ENCODE measurements around the gene MEA1. TPM values are rescaled to one million over a fixed set of nuclear protein-coding genes. Genes with fewer than 3 reads are reported as not detected.
"Not testable (repeated sequence)": the region's sequence is repeated elsewhere in the genome, so short reads cannot be mapped to it uniquely, and the experiment has no call there.

MEA1 gene
- total and polyA plus RNA-seq, 4 donors, result 31.5 to 109 (median 106) TPM

DNA sequence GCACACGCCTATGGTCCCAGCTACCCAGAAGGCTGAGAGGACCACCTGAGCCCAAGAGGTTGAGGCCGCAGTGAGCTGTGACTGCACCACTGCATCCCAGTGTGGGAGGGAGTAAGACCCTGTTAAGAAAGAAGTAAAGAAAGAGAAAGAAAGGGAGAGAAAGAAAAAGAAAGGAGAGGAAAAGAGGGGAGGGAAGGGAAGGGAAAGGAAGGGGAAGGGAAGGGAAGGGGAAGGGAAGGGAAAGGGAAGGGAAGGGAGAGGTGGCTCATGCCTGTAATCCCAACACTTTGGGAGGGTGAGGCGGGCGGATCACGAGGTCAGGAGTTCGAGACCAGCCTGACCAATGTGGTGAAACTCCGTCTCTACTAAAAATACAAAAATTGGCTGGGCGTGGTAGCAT is 27.7 kb upstream of the MEA1 start:
- not testable (repeated sequence) for H3K9me3 ChIP-seq (ENCODE audit: control insufficient read depth, insufficient read depth, low read length); DNase-seq (ENCODE audit: low read depth in 4 of 6, low spot score in 6 of 6); H3K4me1 ChIP-seq (ENCODE audit: control insufficient read depth, insufficient read depth, low read length); H3K27me3 ChIP-seq (ENCODE audit: control insufficient read depth, insufficient read depth, low read length); H3K27ac ChIP-seq (ENCODE audit: low read depth, low read length); H3K4me3 ChIP-seq (ENCODE audit: low read depth, low read length)
- peaks cover 92% of the 10 kb centered on the region for H3K36me3 ChIP-seq (ENCODE audit: control insufficient read depth, insufficient read depth, low read length)
- 66% methylated on average over 4 of the region's 8 CpGs for WGBS (ENCODE audit: insufficient coverage)

DNA sequence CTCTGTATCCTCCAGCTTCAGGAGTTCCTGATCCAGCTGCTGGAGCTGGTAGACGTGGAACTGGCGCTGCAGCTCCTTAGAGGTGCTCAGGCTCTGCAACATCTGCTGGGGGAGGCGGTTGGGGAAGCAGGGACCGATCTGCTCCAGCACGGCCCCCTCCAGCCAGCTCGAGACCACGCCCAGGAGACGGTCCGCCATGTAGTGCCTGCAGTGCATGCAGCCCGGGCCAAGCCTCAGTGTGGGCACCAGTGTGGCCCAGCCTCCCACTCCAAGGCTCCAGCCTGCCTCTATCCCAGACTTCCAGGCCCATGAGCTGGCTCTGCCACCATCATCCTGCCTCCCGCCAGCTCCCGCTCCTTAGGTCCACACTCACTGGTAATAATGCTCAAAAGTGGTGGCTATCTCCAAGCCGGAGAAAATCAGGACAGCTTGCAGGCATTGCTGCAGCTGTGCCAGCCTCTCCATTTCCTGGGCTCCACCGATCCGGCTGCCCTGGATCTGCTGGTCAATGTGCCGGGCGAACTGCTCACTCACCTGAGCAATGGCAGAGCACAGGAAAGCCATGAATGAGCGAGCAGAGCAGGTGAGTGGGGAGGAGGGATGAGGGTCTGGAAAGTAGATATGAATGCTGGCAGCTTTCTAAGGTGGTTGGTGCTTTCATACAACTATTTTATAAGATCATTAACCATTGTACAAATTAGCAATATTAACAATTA is 27.0 kb upstream of the MEA1 start:
- Histone ChIP-seq H3K27me3 (ENCODE audit: control insufficient read depth, insufficient read depth, low read length) (no peaks in the 10 kb centered on the region), H3K4me3 (ENCODE audit: low read depth, low read length) (no peak overlapping the region), H3K4me1 (ENCODE audit: control insufficient read depth, insufficient read depth, low read length) (no peaks in the 10 kb centered on the region), H3K36me3 (ENCODE audit: control insufficient read depth, insufficient read depth, low read length) (peaks cover 89% of the 10 kb centered on the region), H3K27ac (ENCODE audit: low read depth, low read length) (no peak overlapping the region), H3K9me3 (ENCODE audit: control insufficient read depth, insufficient read depth, low read length) (no peaks in the 10 kb centered on the region)
- DNase-seq (ENCODE audit: low read depth in 4 of 6, low spot score in 6 of 6), result no peak
- WGBS (ENCODE audit: insufficient coverage), result 92% methylated on average over 16 of the region's 18 CpGs

DNA sequence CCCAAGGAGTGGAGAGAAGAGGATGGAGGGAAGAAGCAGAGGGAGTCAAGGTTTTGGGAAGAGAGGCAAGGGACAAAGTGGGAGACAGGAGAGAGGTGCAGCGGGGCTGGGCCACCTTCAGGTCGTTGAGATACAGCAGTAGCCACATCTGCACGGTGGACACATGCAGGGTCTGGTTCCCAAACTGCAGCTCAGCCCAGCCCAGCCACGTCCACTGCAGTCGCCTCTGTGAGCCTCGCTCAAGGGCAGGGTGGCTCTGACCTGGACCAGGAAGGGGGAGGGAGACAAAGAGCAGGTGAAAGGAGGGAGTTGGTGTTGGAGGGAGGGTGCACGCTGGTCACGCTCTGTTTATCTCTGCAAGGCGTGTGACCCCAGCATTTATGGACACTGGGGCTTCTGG is 25.0 kb upstream of the MEA1 start:
- Histone ChIP-seq H3K27me3 (ENCODE audit: control insufficient read depth, insufficient read depth, low read length) (no peaks in the 10 kb centered on the region), H3K36me3 (ENCODE audit: control insufficient read depth, insufficient read depth, low read length) (peaks cover 87% of the 10 kb centered on the region), H3K9me3 (ENCODE audit: control insufficient read depth, insufficient read depth, low read length) (no peaks in the 10 kb centered on the region), H3K27ac (ENCODE audit: low read depth, low read length) (no peak overlapping the region), H3K4me1 (ENCODE audit: control insufficient read depth, insufficient read depth, low read length) (no peaks in the 10 kb centered on the region), H3K4me3 (ENCODE audit: low read depth, low read length) (no peak overlapping the region)
- 92% methylated on average over 9 of the region's 9 CpGs for WGBS (ENCODE audit: insufficient coverage)
- no peak for DNase-seq (ENCODE audit: low read depth in 4 of 6, low spot score in 6 of 6)

DNA sequence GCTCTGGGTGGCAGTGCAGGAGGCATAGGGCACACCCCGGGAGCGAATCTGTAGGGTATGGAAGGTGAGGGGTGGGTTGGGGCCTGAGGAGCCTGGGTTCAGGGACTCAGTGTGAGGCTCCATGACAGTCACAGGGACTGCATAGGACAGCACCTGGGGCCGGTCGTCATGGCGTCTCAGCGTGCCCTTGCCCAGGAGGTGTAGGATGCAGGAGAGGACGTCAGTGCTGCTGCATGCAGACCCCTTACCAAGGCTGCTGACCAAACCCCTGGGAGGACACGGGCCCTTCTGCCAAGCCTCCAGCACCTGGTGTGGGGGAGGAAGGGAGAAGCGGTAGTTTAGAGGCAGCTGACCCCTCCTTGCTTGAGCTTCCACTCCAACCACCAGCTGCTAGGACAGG is 24.0 kb upstream of the MEA1 start:
- DNase-seq (ENCODE audit: low read depth in 4 of 6, low spot score in 6 of 6), result no peak
- Histone ChIP-seq H3K4me1 (ENCODE audit: control insufficient read depth, insufficient read depth, low read length) (no peaks in the 10 kb centered on the region), H3K27ac (ENCODE audit: low read depth, low read length) (no peak overlapping the region), H3K36me3 (ENCODE audit: control insufficient read depth, insufficient read depth, low read length) (peaks cover 77% of the 10 kb centered on the region), H3K4me3 (ENCODE audit: low read depth, low read length) (no peak overlapping the region), H3K9me3 (ENCODE audit: control insufficient read depth, insufficient read depth, low read length) (no peaks in the 10 kb centered on the region), H3K27me3 (ENCODE audit: control insufficient read depth, insufficient read depth, low read length) (no peaks in the 10 kb centered on the region)
- 97% methylated on average over 7 of the region's 9 CpGs for WGBS (ENCODE audit: insufficient coverage)

DNA sequence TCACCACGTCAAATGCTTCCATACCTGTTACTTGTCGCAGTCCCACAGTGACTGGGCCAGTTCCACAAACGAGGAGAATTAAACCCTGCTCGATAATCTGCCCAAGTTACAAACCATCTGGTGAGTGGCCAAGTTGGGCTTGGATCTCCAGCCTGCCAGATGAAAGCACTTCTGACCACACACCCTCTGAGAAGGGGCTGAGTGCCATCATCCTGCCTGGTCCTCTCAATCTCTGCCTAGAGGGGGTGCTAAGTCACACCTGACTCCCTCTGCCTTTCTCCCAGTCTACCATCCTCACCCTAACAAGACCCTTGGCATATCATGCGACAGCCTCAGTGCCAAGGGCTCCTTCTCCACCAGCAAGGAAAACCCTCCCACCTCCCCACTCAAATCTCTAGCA is 23.5 kb upstream of the MEA1 start:
- DNase-seq (ENCODE audit: low read depth in 4 of 6, low spot score in 6 of 6), result no peak
- Histone ChIP-seq H3K27ac (ENCODE audit: low read depth, low read length) (no peak overlapping the region), H3K4me3 (ENCODE audit: low read depth, low read length) (no peak overlapping the region), H3K36me3 (ENCODE audit: control insufficient read depth, insufficient read depth, low read length) (peaks cover 76% of the 10 kb centered on the region), H3K4me1 (ENCODE audit: control insufficient read depth, insufficient read depth, low read length) (no peaks in the 10 kb centered on the region), H3K27me3 (ENCODE audit: control insufficient read depth, insufficient read depth, low read length) (no peaks in the 10 kb centered on the region), H3K9me3 (ENCODE audit: control insufficient read depth, insufficient read depth, low read length) (no peaks in the 10 kb centered on the region)
- 94% methylated on average over 5 of the region's 5 CpGs for WGBS (ENCODE audit: insufficient coverage)

DNA sequence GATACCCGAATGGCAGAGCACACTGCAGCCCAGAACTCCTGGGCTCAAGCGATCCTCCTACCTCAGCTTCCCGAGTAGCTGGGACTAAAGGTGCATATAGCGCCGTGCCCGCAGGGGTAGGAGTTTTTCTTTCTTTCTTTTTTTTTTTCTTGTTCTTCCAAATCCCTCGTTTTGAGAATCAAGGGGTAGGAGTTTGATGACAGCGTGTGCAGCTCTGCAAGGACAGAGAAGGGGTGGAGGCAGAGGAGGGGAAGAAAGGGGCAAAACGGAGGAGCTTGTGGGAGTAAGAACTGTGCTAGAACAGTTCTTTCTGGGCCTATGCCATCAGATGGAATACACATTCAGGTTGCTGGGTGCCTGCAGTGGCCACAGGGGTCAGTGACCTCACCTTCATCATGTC is 23.0 kb upstream of the MEA1 start:
- peaks cover 77% of the 10 kb centered on the region for H3K36me3 ChIP-seq (ENCODE audit: control insufficient read depth, insufficient read depth, low read length)
- no peaks in the 10 kb centered on the region for H3K9me3 ChIP-seq (ENCODE audit: control insufficient read depth, insufficient read depth, low read length)
- no peaks in the 10 kb centered on the region for H3K27me3 ChIP-seq (ENCODE audit: control insufficient read depth, insufficient read depth, low read length)
- no peak overlapping the region for H3K4me3 ChIP-seq (ENCODE audit: low read depth, low read length)
- no peak overlapping the region for H3K27ac ChIP-seq (ENCODE audit: low read depth, low read length)
- DNase-seq (ENCODE audit: low read depth in 4 of 6, low spot score in 6 of 6), result no peak
- no peaks in the 10 kb centered on the region for H3K4me1 ChIP-seq (ENCODE audit: control insufficient read depth, insufficient read depth, low read length)
- 100% methylated on average over 2 of the region's 9 CpGs for WGBS (ENCODE audit: insufficient coverage)

DNA sequence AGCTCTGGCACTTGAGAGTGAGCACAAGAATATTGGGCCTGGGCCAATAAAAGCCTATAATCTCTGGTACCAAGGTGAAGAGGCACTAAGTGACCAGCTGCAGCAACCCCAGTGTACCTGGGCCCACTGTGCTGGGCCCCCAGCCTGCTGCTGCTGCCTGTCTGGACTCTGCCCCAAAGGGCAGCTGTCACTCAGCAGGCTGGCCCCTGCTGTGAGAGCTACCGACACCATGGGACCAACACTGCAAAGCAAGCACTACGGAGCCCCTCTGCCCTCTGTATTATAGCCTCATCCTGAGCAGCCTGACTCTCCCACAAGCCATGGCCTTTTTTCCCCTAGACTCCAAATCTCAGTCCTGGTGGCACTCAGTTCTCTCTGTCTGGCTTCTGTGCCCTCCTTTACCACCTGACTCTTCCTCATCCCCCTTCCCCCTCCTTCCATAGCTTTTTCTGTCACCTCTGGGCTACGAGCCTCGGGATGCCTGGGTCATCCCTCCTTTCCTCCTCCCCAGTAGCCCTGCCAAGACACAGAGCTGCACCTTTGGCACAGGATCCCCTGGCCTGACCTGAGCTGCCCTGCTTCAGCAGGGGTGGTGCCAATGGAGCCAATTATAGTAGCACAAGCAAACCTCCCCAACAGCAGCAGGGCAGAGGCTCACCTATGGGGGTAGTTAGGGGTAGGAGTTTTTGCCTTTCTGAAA is 21.9 kb upstream of the MEA1 start:
- Histone ChIP-seq H3K4me3 (ENCODE audit: low read depth, low read length) (no peak overlapping the region), H3K27me3 (ENCODE audit: control insufficient read depth, insufficient read depth, low read length) (no peaks in the 10 kb centered on the region), H3K27ac (ENCODE audit: low read depth, low read length) (no peak overlapping the region), H3K36me3 (ENCODE audit: control insufficient read depth, insufficient read depth, low read length) (peaks cover 77% of the 10 kb centered on the region), H3K4me1 (ENCODE audit: control insufficient read depth, insufficient read depth, low read length) (no peaks in the 10 kb centered on the region), H3K9me3 (ENCODE audit: control insufficient read depth, insufficient read depth, low read length) (no peaks in the 10 kb centered on the region)
- DNase-seq (ENCODE audit: low read depth in 4 of 6, low spot score in 6 of 6), result no peak
- 83% methylated on average over 4 of the region's 4 CpGs for WGBS (ENCODE audit: insufficient coverage)

DNA sequence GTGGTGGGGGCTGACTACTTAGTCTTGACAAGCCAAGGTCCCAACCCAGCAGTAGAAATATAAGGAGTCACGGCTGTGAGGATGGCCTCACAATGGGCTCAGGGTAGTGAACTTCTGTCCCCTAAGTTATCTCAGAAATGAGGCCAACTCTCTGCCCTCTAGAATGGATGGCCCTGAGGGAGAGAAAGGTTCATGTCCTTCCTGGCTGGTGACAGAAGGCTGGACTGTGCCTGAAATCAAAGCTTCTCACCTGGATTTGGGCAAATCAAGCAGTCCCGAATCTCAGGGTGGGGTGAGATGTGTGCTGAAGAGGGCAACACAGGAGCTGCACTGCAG is 20.4 kb upstream of the MEA1 start:
- Histone ChIP-seq H3K4me3 (ENCODE audit: low read depth, low read length) (no peak overlapping the region), H3K9me3 (ENCODE audit: control insufficient read depth, insufficient read depth, low read length) (no peaks in the 10 kb centered on the region), H3K27me3 (ENCODE audit: control insufficient read depth, insufficient read depth, low read length) (no peaks in the 10 kb centered on the region), H3K27ac (ENCODE audit: low read depth, low read length) (no peak overlapping the region), H3K36me3 (ENCODE audit: control insufficient read depth, insufficient read depth, low read length) (peaks cover 76% of the 10 kb centered on the region), H3K4me1 (ENCODE audit: control insufficient read depth, insufficient read depth, low read length) (no peaks in the 10 kb centered on the region)
- no peak for DNase-seq (ENCODE audit: low read depth in 4 of 6, low spot score in 6 of 6)
- WGBS (ENCODE audit: insufficient coverage), result 78% methylated on average over 2 of the region's 2 CpGs

DNA sequence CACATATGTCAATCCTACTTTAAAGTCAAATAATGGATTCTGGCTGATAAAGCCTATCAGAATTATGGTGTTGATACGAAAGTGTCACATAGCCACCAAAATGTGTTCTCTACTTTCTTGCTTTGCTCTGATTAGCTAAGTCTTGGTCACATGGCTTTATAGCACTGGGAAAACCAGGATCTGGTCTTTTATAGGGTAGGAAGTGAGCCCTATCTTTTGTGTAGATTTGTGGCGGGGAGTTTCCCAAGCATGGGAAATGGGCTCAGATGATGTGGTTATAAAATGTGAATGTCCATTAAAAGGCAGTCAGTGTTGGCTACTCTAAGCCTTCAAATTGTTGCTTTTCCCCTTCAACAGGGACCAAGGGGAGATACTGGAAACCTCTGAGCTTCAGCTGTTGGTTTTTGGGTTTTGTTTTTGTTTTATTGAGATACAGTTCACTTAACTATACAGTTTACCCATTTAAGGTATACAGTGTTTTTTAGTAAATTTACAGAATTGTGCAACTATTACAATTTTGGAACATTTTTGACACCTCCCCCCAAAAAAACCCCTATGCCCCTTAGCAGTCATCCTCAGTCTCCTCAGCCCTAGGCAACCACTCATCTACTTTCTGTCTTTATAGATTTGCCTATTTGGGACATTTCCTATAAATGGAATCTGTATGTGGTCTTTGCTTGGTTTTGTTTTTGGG is 19.9 kb upstream of the MEA1 start:
- Histone ChIP-seq H3K9me3 (ENCODE audit: control insufficient read depth, insufficient read depth, low read length) (no peaks in the 10 kb centered on the region), H3K27ac (ENCODE audit: low read depth, low read length) (no peak overlapping the region), H3K4me1 (ENCODE audit: control insufficient read depth, insufficient read depth, low read length) (no peaks in the 10 kb centered on the region), H3K4me3 (ENCODE audit: low read depth, low read length) (no peak overlapping the region), H3K27me3 (ENCODE audit: control insufficient read depth, insufficient read depth, low read length) (no peaks in the 10 kb centered on the region), H3K36me3 (ENCODE audit: control insufficient read depth, insufficient read depth, low read length) (peaks cover 76% of the 10 kb centered on the region)
- no CpG with 5 or more reads among the region's 2 CpGs for WGBS (ENCODE audit: insufficient coverage)
- no peak for DNase-seq (ENCODE audit: low read depth in 4 of 6, low spot score in 6 of 6)

DNA sequence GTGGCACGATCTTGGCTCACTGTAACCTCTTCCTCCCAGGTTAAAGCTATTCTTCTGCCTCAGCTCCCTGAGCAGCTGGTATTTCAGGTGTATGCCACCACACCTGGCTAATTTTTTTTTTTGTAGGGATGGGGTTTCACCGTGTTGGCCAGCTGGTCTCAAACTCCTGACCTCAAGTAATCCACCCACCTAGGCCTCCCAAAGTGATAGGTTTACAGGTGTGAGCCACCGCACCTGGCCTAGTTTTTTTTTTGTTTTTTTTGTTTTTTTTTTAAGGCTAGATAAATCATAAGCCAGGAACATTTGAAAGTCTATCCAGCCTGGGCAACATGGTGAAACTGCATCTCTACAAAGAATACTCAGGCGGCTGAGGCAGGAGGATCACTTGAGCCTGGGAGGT is 18.6 kb upstream of the MEA1 start:
- Histone ChIP-seq H3K4me3 (ENCODE audit: low read depth, low read length) (no peak overlapping the region), H3K27ac (ENCODE audit: low read depth, low read length) (no peak overlapping the region), H3K4me1 (ENCODE audit: control insufficient read depth, insufficient read depth, low read length) (no peaks in the 10 kb centered on the region), H3K36me3 (ENCODE audit: control insufficient read depth, insufficient read depth, low read length) (peaks cover 76% of the 10 kb centered on the region), H3K27me3 (ENCODE audit: control insufficient read depth, insufficient read depth, low read length) (no peaks in the 10 kb centered on the region), H3K9me3 (ENCODE audit: control insufficient read depth, insufficient read depth, low read length) (no peaks in the 10 kb centered on the region)
- whole genome bisulfite sequencing (ENCODE audit: insufficient coverage), result 100% methylated on average over 1 of the region's 4 CpGs
- no peak for DNase-seq (ENCODE audit: low read depth in 4 of 6, low spot score in 6 of 6)

Data from spinal cord (tissue), 10 donors.